ENCODE results near the gene ZNF330. TPM values are rescaled to one million over a fixed set of nuclear protein-coding genes. Genes with fewer than 3 reads are reported as not detected.

Gene ZNF330
- total RNA-seq, 1 donor from 2014 or later = 32.1 TPM

GRCh38 chr4:141177171-141177570 lies 43.5 kb upstream of the ZNF330 start:
- Mint-ChIP-seq H3K4me3 (ENCODE audit: unreplicated experiment) (no peak overlapping the region), H3K27ac (ENCODE audit: unreplicated experiment) (no peak overlapping the region), H3K4me1 (ENCODE audit: low read depth, unreplicated experiment) (no peaks in the 10 kb centered on the region), H3K9me3 (ENCODE audit: unreplicated experiment) (peaks cover 1% of the 10 kb centered on the region), H3K27me3 (ENCODE audit: low read depth, unreplicated experiment) (peaks cover 4% of the 10 kb centered on the region), H3K36me3 (ENCODE audit: low read depth, unreplicated experiment) (no peaks in the 10 kb centered on the region)
- Histone ChIP-seq H3K9ac (ENCODE audit: low read length) (no peak overlapping the region), H3K27ac (ENCODE audit: low read depth, low read length) (no peak overlapping the region), H3K27me3 (ENCODE audit: insufficient read depth, low read length) (no peaks in the 10 kb centered on the region), H3K9me3 (ENCODE audit: insufficient read depth, low read depth, low read length) (no peaks in the 10 kb centered on the region), H3K36me3 (ENCODE audit: insufficient read depth, low read length) (no peaks in the 10 kb centered on the region), H2AFZ (ENCODE audit: low read depth, low read length) (no peak overlapping the region), H3K4me2 (ENCODE audit: low read length) (no peak overlapping the region), H3K79me2 (ENCODE audit: insufficient read depth, low read length) (no peaks in the 10 kb centered on the region), H4K20me1 (ENCODE audit: insufficient read depth, low read length) (no peaks in the 10 kb centered on the region), H3K4me1 (ENCODE audit: insufficient read depth, low read length) (no peaks in the 10 kb centered on the region), H3K4me3 (ENCODE audit: insufficient read depth, low read depth, low read length) (no peak overlapping the region)
- DNase-seq (ENCODE audit: low read depth) = no peak
- no peak for FAIRE-seq
- TF ChIP-seq CTCF (IDR thresholded peaks at IDR 0.05; ENCODE audit: insufficient read depth, low read depth, low read length) = no peak
- TF ChIP-seq EZH2 (IDR thresholded peaks at IDR 0.05; ENCODE audit: insufficient read depth, low read length) = no peak

- no peaks in the 10 kb centered on the region for H3K27me3 ChIP-seq (ENCODE audit: insufficient read depth, low read length)
- H3K36me3 Mint-ChIP-seq (ENCODE audit: low read depth, unreplicated experiment) = no peaks in the 10 kb centered on the region
- no peak overlapping the region for H3K27ac Mint-ChIP-seq (ENCODE audit: unreplicated experiment)
- no peaks in the 10 kb centered on the region for H3K79me2 ChIP-seq (ENCODE audit: insufficient read depth, low read length)
- H3K27me3 Mint-ChIP-seq (ENCODE audit: low read depth, unreplicated experiment) = peaks cover 4% of the 10 kb centered on the region
- no peaks in the 10 kb centered on the region for H3K9me3 ChIP-seq (ENCODE audit: insufficient read depth, low read depth, low read length)
- no peaks in the 10 kb centered on the region for H3K4me1 Mint-ChIP-seq (ENCODE audit: low read depth, unreplicated experiment)
- no peaks in the 10 kb centered on the region for H3K36me3 ChIP-seq (ENCODE audit: insufficient read depth, low read length)
- no peaks in the 10 kb centered on the region for H4K20me1 ChIP-seq (ENCODE audit: insufficient read depth, low read length)
- H3K27ac ChIP-seq (ENCODE audit: low read depth, low read length) = no peak overlapping the region
- peak; percentile 64 for DNase-seq (ENCODE audit: low read depth)
- H3K9me3 Mint-ChIP-seq (ENCODE audit: unreplicated experiment) = peaks cover 2% of the 10 kb centered on the region
- no peak overlapping the region for H3K9ac ChIP-seq (ENCODE audit: low read length)
- H3K4me3 Mint-ChIP-seq (ENCODE audit: unreplicated experiment) = no peak overlapping the region
- no peak for FAIRE-seq
- no peak overlapping the region for H2AFZ ChIP-seq (ENCODE audit: low read depth, low read length)
- no peak overlapping the region for H3K4me3 ChIP-seq (ENCODE audit: insufficient read depth, low read depth, low read length)
- no peak overlapping the region for H3K4me2 ChIP-seq (ENCODE audit: low read length)
- H3K4me1 ChIP-seq (ENCODE audit: insufficient read depth, low read length) = no peaks in the 10 kb centered on the region
- TF ChIP-seq EZH2 (IDR thresholded peaks at IDR 0.05; ENCODE audit: insufficient read depth, low read length) = no peak
- no peak for TF ChIP-seq CTCF (IDR thresholded peaks at IDR 0.05; ENCODE audit: insufficient read depth, low read depth, low read length)
Measured at GRCh38 chr4:141179474-141180373, 41.0 kb upstream of the ZNF330 start.

Data from astrocyte (in vitro differentiated cells and primary cell).